ENCODE measurements around the gene KIFAP3. TPM values are rescaled to one million over a fixed set of nuclear protein-coding genes. Genes with fewer than 3 reads are reported as not detected.

Gene KIFAP3
- total RNA-seq, 1 donor from 2014 or later, result 48.0 TPM

DNA sequence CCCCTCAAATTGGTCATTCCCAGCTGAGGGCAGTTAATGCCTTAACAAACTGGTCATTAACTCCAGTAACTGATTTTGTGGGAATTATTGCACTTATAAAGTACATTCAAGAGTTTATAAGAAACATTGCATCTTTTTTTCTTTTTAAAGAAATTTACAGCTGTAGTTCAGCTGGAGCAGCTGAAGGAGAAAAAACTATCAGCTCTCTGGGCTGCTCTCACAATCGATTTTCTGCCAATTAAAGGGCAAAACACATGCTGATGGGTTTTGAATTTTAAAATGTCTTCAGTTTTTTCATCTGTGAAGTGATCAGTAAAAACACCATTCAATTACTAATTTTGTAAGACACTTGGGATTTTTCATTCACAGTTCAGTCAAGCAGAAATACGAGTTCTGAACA lies 74.7 kb downstream of the KIFAP3 start:
- Histone ChIP-seq H3K4me1 (ENCODE audit: control insufficient read depth in 3 of 3, insufficient read depth in 3 of 3, low read length in 3 of 3) (peaks cover 0 to 3% (median 0%) of the 10 kb centered on the region in 3 donors), H3K4me3 (ENCODE audit: low read length in 3 of 3) (no peak overlapping the region), H3K9me3 (ENCODE audit: control insufficient read depth in 3 of 3, low read length in 3 of 3) (no peaks in the 10 kb centered on the region), H3K27me3 (ENCODE audit: control insufficient read depth in 3 of 3, insufficient read depth in 3 of 3, low read length in 3 of 3) (no peaks in the 10 kb centered on the region), H3K9ac (ENCODE audit: low read depth in 1 of 3, low read length in 3 of 3) (peak overlapping the region in 1 of 3 donors; percentile 44), H3K27ac (ENCODE audit: low read depth, low read length) (no peak overlapping the region), H3K36me3 (ENCODE audit: control insufficient read depth in 3 of 3, insufficient read depth in 3 of 3, low read length in 3 of 3) (peaks cover 0 to 2% (median 0%) of the 10 kb centered on the region in 3 donors)

DNA sequence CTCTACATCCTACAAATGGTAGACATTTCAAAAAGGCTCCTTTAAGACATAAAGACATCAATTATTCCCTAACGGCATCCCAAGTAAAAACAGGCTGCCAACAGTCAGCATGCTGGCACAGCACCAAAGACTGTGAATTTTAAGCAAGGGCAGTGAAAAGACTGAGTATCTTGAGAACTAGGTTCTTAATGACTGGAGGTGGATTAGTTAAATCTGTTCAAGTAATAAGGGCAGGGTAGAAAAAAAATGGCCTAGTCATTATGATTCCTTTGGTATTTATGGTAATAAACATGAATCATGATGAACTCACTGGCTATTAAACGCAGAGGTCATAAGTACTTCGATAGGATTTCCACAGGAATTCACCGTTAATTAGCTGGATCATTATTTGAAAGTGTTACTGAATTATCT lies 75.2 kb downstream of the KIFAP3 start:
- peak overlapping the region in 1 of 3 donors; percentile 44 for H3K9ac ChIP-seq (ENCODE audit: low read depth in 1 of 3, low read length in 3 of 3)
- no peak overlapping the region for H3K4me3 ChIP-seq (ENCODE audit: low read length in 3 of 3)
- H3K4me1 ChIP-seq (ENCODE audit: control insufficient read depth in 3 of 3, insufficient read depth in 3 of 3, low read length in 3 of 3), result peaks cover 0 to 3% (median 0%) of the 10 kb centered on the region in 3 donors
- no peak overlapping the region for H3K27ac ChIP-seq (ENCODE audit: low read depth, low read length)
- peaks cover 0 to 2% (median 0%) of the 10 kb centered on the region in 3 donors for H3K36me3 ChIP-seq (ENCODE audit: control insufficient read depth in 3 of 3, insufficient read depth in 3 of 3, low read length in 3 of 3)
- H3K9me3 ChIP-seq (ENCODE audit: control insufficient read depth in 3 of 3, low read length in 3 of 3), result no peaks in the 10 kb centered on the region
- no peaks in the 10 kb centered on the region for H3K27me3 ChIP-seq (ENCODE audit: control insufficient read depth in 3 of 3, insufficient read depth in 3 of 3, low read length in 3 of 3)

DNA sequence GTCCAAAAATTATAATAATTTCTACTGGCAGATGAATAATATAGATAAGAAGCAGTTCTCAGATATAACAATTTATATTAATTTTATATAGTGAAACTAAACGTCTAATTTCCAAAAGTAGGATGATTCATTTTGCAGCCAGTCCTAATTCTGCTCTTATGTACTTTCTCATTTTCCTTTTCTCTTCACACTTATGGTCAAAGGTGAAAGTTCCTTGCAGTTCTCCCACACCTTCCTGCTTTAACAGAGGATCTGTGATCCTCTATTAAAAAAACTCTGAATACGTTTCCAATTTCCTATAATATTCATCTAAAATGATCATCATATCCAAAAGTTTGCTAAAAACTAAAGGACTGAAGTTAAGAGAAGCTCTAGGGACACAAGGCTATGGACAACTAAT lies 78.5 kb downstream of the KIFAP3 start:
- Histone ChIP-seq H3K36me3 (ENCODE audit: control insufficient read depth in 3 of 3, insufficient read depth in 3 of 3, low read length in 3 of 3) (peaks cover 0 to 2% (median 0%) of the 10 kb centered on the region in 3 donors), H3K27ac (ENCODE audit: low read depth, low read length) (no peak overlapping the region), H3K9me3 (ENCODE audit: control insufficient read depth in 3 of 3, low read length in 3 of 3) (no peaks in the 10 kb centered on the region), H3K27me3 (ENCODE audit: control insufficient read depth in 3 of 3, insufficient read depth in 3 of 3, low read length in 3 of 3) (no peaks in the 10 kb centered on the region), H3K4me3 (ENCODE audit: low read length in 3 of 3) (no peak overlapping the region), H3K4me1 (ENCODE audit: control insufficient read depth in 3 of 3, insufficient read depth in 3 of 3, low read length in 3 of 3) (peaks cover 0 to 3% (median 0%) of the 10 kb centered on the region in 3 donors), H3K9ac (ENCODE audit: low read depth in 1 of 3, low read length in 3 of 3) (no peak overlapping the region)

DNA sequence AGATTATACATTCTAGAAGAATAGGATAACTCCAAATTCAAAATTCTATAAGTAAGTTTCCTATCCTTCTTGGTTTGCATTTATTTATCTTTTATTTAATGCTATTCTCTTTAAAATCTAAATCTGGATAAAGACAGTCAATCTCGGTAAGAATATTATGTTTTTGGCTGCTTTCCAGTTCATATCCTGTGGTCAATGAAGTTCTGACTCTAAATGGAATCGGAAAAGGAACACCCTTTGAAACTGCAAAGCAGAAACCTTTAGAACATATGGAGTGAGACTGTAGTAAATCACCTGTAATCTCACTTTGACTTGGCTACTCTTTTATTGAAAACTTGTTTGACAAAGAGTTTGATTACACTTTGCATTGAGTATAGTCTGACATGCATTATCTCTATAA lies 85.2 kb downstream of the KIFAP3 start:
- H3K27ac ChIP-seq (ENCODE audit: low read depth, low read length), result no peak overlapping the region
- no peaks in the 10 kb centered on the region for H3K27me3 ChIP-seq (ENCODE audit: control insufficient read depth in 3 of 3, insufficient read depth in 3 of 3, low read length in 3 of 3)
- no peaks in the 10 kb centered on the region for H3K9me3 ChIP-seq (ENCODE audit: control insufficient read depth in 3 of 3, low read length in 3 of 3)
- no peaks in the 10 kb centered on the region for H3K36me3 ChIP-seq (ENCODE audit: control insufficient read depth in 3 of 3, insufficient read depth in 3 of 3, low read length in 3 of 3)
- H3K4me3 ChIP-seq (ENCODE audit: low read length in 3 of 3), result no peak overlapping the region
- H3K9ac ChIP-seq (ENCODE audit: low read depth in 1 of 3, low read length in 3 of 3), result no peak overlapping the region
- H3K4me1 ChIP-seq (ENCODE audit: control insufficient read depth in 3 of 3, insufficient read depth in 3 of 3, low read length in 3 of 3), result no peaks in the 10 kb centered on the region

DNA sequence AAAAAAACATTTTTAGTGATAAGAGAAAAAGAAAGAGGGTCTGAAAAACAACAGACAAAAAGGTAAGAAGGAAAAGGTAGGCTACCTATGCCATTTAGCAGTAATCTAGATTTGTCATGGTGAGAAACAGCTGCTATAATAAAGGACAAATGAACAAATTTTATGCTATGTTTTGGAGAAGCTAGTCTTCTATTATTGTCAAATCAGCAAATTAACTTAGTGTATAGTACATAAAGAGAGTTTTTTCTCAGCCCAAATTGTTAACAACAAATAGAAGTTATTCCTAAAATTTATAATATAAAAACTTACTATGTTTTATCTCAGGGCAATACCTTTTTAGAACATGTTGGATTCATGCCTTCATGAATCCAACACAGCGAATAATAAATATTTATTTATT lies 88.7 kb downstream of the KIFAP3 start:
- no peak overlapping the region for H3K4me3 ChIP-seq (ENCODE audit: low read length in 3 of 3)
- H3K36me3 ChIP-seq (ENCODE audit: control insufficient read depth in 3 of 3, insufficient read depth in 3 of 3, low read length in 3 of 3), result peaks cover 0 to 11% (median 6%) of the 10 kb centered on the region in 3 donors
- no peaks in the 10 kb centered on the region for H3K4me1 ChIP-seq (ENCODE audit: control insufficient read depth in 3 of 3, insufficient read depth in 3 of 3, low read length in 3 of 3)
- H3K9me3 ChIP-seq (ENCODE audit: control insufficient read depth in 3 of 3, low read length in 3 of 3), result no peaks in the 10 kb centered on the region
- H3K27me3 ChIP-seq (ENCODE audit: control insufficient read depth in 3 of 3, insufficient read depth in 3 of 3, low read length in 3 of 3), result no peaks in the 10 kb centered on the region
- no peak overlapping the region for H3K27ac ChIP-seq (ENCODE audit: low read depth, low read length)
- no peak overlapping the region for H3K9ac ChIP-seq (ENCODE audit: low read depth in 1 of 3, low read length in 3 of 3)

DNA sequence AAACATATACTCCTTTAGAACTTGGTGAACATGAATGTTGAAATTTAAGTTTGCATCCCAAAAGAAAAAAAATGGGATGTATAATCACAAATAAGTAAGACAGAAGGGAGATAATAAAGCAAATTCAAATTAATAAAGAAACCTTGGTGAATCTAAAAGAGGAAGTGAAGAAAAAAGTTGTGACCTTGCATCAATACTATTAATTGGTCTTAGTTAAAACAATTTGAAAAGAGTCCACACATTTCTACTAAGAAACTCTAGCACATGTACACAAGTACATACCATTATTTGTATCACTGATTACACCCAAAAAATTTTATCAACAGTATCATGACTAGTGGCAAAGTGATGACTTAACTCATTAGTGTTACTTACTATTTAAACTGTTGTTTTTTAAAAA lies 100.4 kb downstream of the KIFAP3 start:
- Histone ChIP-seq H3K36me3 (ENCODE audit: control insufficient read depth in 3 of 3, insufficient read depth in 3 of 3, low read length in 3 of 3) (peaks cover 0 to 7% (median 0%) of the 10 kb centered on the region in 3 donors), H3K4me1 (ENCODE audit: control insufficient read depth in 3 of 3, insufficient read depth in 3 of 3, low read length in 3 of 3) (no peaks in the 10 kb centered on the region), H3K27me3 (ENCODE audit: control insufficient read depth in 3 of 3, insufficient read depth in 3 of 3, low read length in 3 of 3) (no peaks in the 10 kb centered on the region)

DNA sequence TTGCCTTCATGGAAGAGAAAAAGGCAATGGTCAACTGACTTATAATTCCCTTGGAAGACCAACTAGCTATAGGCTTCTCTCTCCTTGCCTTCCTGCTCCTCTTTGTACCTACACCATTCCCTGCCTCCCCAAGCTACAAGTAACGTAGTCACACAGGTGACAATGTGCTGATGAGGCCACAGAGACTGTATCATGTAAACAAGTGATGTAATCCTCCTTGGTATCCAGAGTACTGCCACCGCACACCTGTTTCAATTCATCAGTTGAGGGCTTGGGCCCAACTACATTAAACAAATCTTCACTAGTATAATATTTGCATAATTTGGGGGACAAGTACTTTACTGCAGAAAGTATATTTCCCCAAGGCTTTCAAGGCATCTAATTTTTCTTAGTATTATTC lies 104.4 kb downstream of the KIFAP3 start:
- no peaks in the 10 kb centered on the region for H3K36me3 ChIP-seq (ENCODE audit: control insufficient read depth in 3 of 3, insufficient read depth in 3 of 3, low read length in 3 of 3)
- no peak overlapping the region for H3K27ac ChIP-seq (ENCODE audit: low read depth, low read length)
- no peaks in the 10 kb centered on the region for H3K9me3 ChIP-seq (ENCODE audit: control insufficient read depth in 3 of 3, low read length in 3 of 3)
- H3K9ac ChIP-seq (ENCODE audit: low read depth in 1 of 3, low read length in 3 of 3), result no peak overlapping the region
- no peaks in the 10 kb centered on the region for H3K4me1 ChIP-seq (ENCODE audit: control insufficient read depth in 3 of 3, insufficient read depth in 3 of 3, low read length in 3 of 3)
- H3K4me3 ChIP-seq (ENCODE audit: low read length in 3 of 3), result no peak overlapping the region
- H3K27me3 ChIP-seq (ENCODE audit: control insufficient read depth in 3 of 3, insufficient read depth in 3 of 3, low read length in 3 of 3), result no peaks in the 10 kb centered on the region

More for the DNA sequence above, 100.4 kb downstream of the KIFAP3 start:
- H3K9ac ChIP-seq (ENCODE audit: low read depth in 1 of 3, low read length in 3 of 3), result no peak overlapping the region
- no peak overlapping the region for H3K27ac ChIP-seq (ENCODE audit: low read depth, low read length)
- no peak overlapping the region for H3K4me3 ChIP-seq (ENCODE audit: low read length in 3 of 3)
- H3K9me3 ChIP-seq (ENCODE audit: control insufficient read depth in 3 of 3, low read length in 3 of 3), result no peaks in the 10 kb centered on the region

DNA sequence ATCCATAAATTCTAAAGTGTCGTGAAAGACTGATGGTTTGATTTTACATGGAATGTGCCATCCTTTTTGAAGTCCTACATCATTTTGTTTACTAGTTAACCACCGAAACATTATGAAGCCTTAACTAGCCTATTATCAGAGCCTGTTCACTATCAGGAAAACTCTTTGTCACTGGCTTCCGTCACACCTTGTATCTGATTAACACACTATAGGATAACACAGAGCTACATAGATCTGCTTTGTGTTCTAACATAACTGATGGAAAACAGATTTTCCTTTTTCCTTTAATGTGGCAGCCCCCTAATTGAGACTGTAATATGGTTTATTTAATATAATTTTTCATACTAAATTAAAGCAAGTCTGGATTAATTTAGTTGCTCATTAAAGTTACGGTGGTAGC lies 106.3 kb downstream of the KIFAP3 start:
- Histone ChIP-seq H3K9ac (ENCODE audit: low read depth in 1 of 3, low read length in 3 of 3) (no peak overlapping the region), H3K9me3 (ENCODE audit: control insufficient read depth in 3 of 3, low read length in 3 of 3) (no peaks in the 10 kb centered on the region), H3K4me3 (ENCODE audit: low read length in 3 of 3) (no peak overlapping the region), H3K27me3 (ENCODE audit: control insufficient read depth in 3 of 3, insufficient read depth in 3 of 3, low read length in 3 of 3) (no peaks in the 10 kb centered on the region), H3K27ac (ENCODE audit: low read depth, low read length) (no peak overlapping the region), H3K36me3 (ENCODE audit: control insufficient read depth in 3 of 3, insufficient read depth in 3 of 3, low read length in 3 of 3) (no peaks in the 10 kb centered on the region), H3K4me1 (ENCODE audit: control insufficient read depth in 3 of 3, insufficient read depth in 3 of 3, low read length in 3 of 3) (no peaks in the 10 kb centered on the region)

DNA sequence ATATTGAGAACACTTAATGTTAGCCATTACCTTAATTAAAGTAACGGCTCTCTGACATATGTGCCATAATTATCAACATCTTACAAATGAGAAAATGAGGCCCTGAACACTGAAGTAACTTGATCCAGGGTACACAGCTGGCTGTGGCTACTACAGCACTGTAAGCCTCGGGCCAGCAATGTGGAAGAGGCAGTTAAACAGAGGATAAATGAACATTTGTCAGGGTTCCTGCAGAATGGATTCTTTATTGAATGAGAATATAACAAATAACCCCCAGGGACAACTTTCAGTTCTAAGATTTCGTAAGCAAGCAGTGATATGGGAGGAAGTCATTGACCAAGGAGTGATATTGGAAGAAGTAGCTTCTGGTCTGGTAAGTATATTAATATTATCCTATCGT lies 110.3 kb downstream of the KIFAP3 start:
- H3K4me3 ChIP-seq (ENCODE audit: low read length in 3 of 3), result no peak overlapping the region
- no peaks in the 10 kb centered on the region for H3K36me3 ChIP-seq (ENCODE audit: control insufficient read depth in 3 of 3, insufficient read depth in 3 of 3, low read length in 3 of 3)
- H3K27ac ChIP-seq (ENCODE audit: low read depth, low read length), result no peak overlapping the region
- H3K4me1 ChIP-seq (ENCODE audit: control insufficient read depth in 3 of 3, insufficient read depth in 3 of 3, low read length in 3 of 3), result no peaks in the 10 kb centered on the region
- H3K9me3 ChIP-seq (ENCODE audit: control insufficient read depth in 3 of 3, low read length in 3 of 3), result no peaks in the 10 kb centered on the region
- H3K27me3 ChIP-seq (ENCODE audit: control insufficient read depth in 3 of 3, insufficient read depth in 3 of 3, low read length in 3 of 3), result no peaks in the 10 kb centered on the region
- no peak overlapping the region for H3K9ac ChIP-seq (ENCODE audit: low read depth in 1 of 3, low read length in 3 of 3)

DNA sequence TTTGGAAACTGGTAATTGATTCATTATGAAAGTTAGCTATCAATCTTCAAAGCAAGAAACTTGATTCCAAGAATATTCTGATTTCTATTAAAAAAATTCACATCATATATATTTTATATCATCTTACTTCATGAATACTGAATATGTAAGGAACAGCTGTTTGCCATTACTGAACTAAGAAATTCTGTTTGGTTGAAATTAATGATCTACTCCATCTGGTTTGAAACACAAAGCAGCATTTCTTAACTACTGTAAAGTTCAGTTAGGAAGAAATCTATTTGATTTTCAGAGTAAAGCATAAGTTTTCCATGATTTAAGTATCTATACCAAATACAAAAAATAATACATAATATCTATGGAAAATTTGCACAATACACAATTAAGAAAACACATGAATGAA lies 114.8 kb downstream of the KIFAP3 start:
- H3K9ac ChIP-seq (ENCODE audit: low read depth in 1 of 3, low read length in 3 of 3), result no peak overlapping the region
- no peaks in the 10 kb centered on the region for H3K36me3 ChIP-seq (ENCODE audit: control insufficient read depth in 3 of 3, insufficient read depth in 3 of 3, low read length in 3 of 3)
- no peaks in the 10 kb centered on the region for H3K4me1 ChIP-seq (ENCODE audit: control insufficient read depth in 3 of 3, insufficient read depth in 3 of 3, low read length in 3 of 3)
- no peaks in the 10 kb centered on the region for H3K27me3 ChIP-seq (ENCODE audit: control insufficient read depth in 3 of 3, insufficient read depth in 3 of 3, low read length in 3 of 3)
- no peaks in the 10 kb centered on the region for H3K9me3 ChIP-seq (ENCODE audit: control insufficient read depth in 3 of 3, low read length in 3 of 3)
- H3K4me3 ChIP-seq (ENCODE audit: low read length in 3 of 3), result no peak overlapping the region
- no peak overlapping the region for H3K27ac ChIP-seq (ENCODE audit: low read depth, low read length)

DNA sequence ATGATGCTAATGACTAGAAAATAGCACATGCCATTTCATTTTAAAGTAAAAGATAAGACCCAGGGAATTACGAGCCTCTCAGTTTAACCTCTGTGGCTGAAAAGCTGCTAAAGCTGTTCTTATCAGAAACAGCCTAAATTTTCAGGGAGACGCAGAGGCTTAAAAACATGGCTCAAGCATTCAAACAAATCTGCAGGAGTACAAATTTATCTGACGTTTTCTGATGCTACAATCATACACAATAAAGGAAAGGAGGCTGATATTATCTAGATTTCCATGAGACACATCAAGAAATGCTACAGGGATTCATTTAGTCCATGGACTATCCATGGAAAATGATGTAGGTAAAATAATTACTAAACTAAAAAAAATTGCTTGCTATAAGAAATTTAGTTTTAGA lies 115.5 kb downstream of the KIFAP3 start:
- Histone ChIP-seq H3K9ac (ENCODE audit: low read depth in 1 of 3, low read length in 3 of 3) (no peak overlapping the region), H3K36me3 (ENCODE audit: control insufficient read depth in 3 of 3, insufficient read depth in 3 of 3, low read length in 3 of 3) (peaks cover 0 to 2% (median 0%) of the 10 kb centered on the region in 3 donors), H3K9me3 (ENCODE audit: control insufficient read depth in 3 of 3, low read length in 3 of 3) (no peaks in the 10 kb centered on the region), H3K4me1 (ENCODE audit: control insufficient read depth in 3 of 3, insufficient read depth in 3 of 3, low read length in 3 of 3) (no peaks in the 10 kb centered on the region), H3K4me3 (ENCODE audit: low read length in 3 of 3) (no peak overlapping the region), H3K27ac (ENCODE audit: low read depth, low read length) (no peak overlapping the region), H3K27me3 (ENCODE audit: control insufficient read depth in 3 of 3, insufficient read depth in 3 of 3, low read length in 3 of 3) (no peaks in the 10 kb centered on the region)

All from skeletal muscle tissue (tissue), 4 donors.